ENCODE data around the gene GATAD2A. TPM values are rescaled to one million over a fixed set of nuclear protein-coding genes. Genes with fewer than 3 reads are reported as not detected.

Gene GATAD2A
- total and polyA plus RNA-seq, 2 of the 13 experiments (the other 11 are each of a cell fraction or from before 2014, with no cell fraction given) = 16.8 to 28.6 TPM

- peak overlapping the region; percentile 85 for H3K4me2 ChIP-seq (ENCODE audit: low read depth, low read length)
- BruUV-seq (replicated peaks) = no TSS peak
- peak overlapping the region; percentile 54 for H3K27ac ChIP-seq (ENCODE audit: extremely low read length, insufficient read depth, low read length)
- WGBS (ENCODE audit: low lambda C conversion rate) = 16% methylated on average over 16 of the region's 18 CpGs
- H3K9ac ChIP-seq (ENCODE audit: insufficient read depth, low read depth, low read length) = peak overlapping the region; percentile 45; the same call in 1 of the 2 replicates
- peak; percentile 92 for DNase-seq (ENCODE audit: low spot score)
- H3K36me3 ChIP-seq (replicated peaks in 1 of 2; ENCODE audit: control insufficient read depth in 1 of 2, insufficient read depth in 2 of 2, low read length in 2 of 2) = no peaks in the 10 kb centered on the region
- ATAC-seq = peak; percentile 89
- peak overlapping the region; percentile 34 to 67 (median 50) for H3K4me3 ChIP-seq (replicated peaks in 1 of 3; ENCODE audit: insufficient read depth in 1 of 3, low read depth in 2 of 3, low read length in 3 of 3)
- no peaks in the 10 kb centered on the region for H3K27me3 ChIP-seq (ENCODE audit: control insufficient read depth in 1 of 2, insufficient read depth in 2 of 2, low read length in 2 of 2)
- H2AFZ ChIP-seq (ENCODE audit: low read length) = peak overlapping the region; percentile 91
- H3K9me3 ChIP-seq (ENCODE audit: low read length) = no peaks in the 10 kb centered on the region
- in situ Hi-C loops (cut with HindIII; ENCODE audit: extremely low pct_ligation_motif_present, low pct_unique_long_range_greater_than_20kb) = loop anchor here (5.0 kb wide), 1 partner anchor 126 kb away; no protein-coding TSS in a partner anchor
- FAIRE-seq = peak; percentile 97
- ChIA-PET CTCF (ENCODE audit: low intra/inter-chr PET ratio, low total read pairs) (interaction anchor here (1.6 to 2.8 kb wide), 2 partner anchors 40 to 123 kb away, joined by 12 to 33 read pairs; partner anchors contain the start of gene GATAD2A), POLR2A (interaction anchor here (1.0 to 3.2 kb wide), 4 partner anchors 11 to 124 kb away, joined by 3 to 15 read pairs (median 8); partner anchors contain the start of gene GATAD2A)
- H3K4me1 ChIP-seq (ENCODE audit: insufficient read depth, low read length) = peaks cover 51% of the 10 kb centered on the region
- no peaks in the 10 kb centered on the region for H3K79me2 ChIP-seq (ENCODE audit: insufficient read depth, low read length)
- intact Hi-C loops (cut with micrococcal nuclease; ENCODE audit: unreplicated experiment) = loop anchor here (1.0 kb wide), 3 partner anchors 19 to 124 kb away; no protein-coding TSS in a partner anchor
- H4K20me1 ChIP-seq (ENCODE audit: insufficient read depth, low read length) = no peaks in the 10 kb centered on the region
- peak; percentile 80 for TF ChIP-seq MIER3 (CRISPR knock-in tag; IDR thresholded peaks at IDR 0.05; ENCODE audit: borderline replicate concordance)
- TF ChIP-seq POLR2AphosphoS2 (IDR thresholded peaks at IDR 0.05; ENCODE audit: low read depth, low read length) = no peak
- peak; percentile 64; the same call in 1 of the 2 replicates for TF ChIP-seq ZNF264 (CRISPR knock-in tag; IDR thresholded peaks at IDR 0.05)
- peak; percentile 56; the same call in 1 of the 2 replicates for TF ChIP-seq HMG20B (CRISPR knock-in tag; conservative IDR thresholded peaks at IDR 0.05)
- no peak for TF ChIP-seq ZBTB14 (CRISPR knock-in tag; IDR thresholded peaks at IDR 0.05)
- TF ChIP-seq HDAC2 (CRISPR knock-in tag; IDR thresholded peaks at IDR 0.05) = peak; percentile 91
- TF ChIP-seq RBM22 (optimal IDR thresholded peaks at IDR 0.05; ENCODE audit: low read length) = no peak
- no peak for TF ChIP-seq NFIC (IDR thresholded peaks at IDR 0.05; ENCODE audit: low read length)
- no peak; the same call in 1 of the 2 replicates for TF ChIP-seq ZNF761 (CRISPR knock-in tag; conservative IDR thresholded peaks at IDR 0.05)
- TF ChIP-seq DMTF1 (CRISPR knock-in tag; IDR thresholded peaks at IDR 0.05) = no peak
- peak; percentile 55; the same call in 1 of the 2 replicates for TF ChIP-seq ZNF547 (CRISPR knock-in tag; IDR thresholded peaks at IDR 0.05)
- TF ChIP-seq ZNF792 (CRISPR knock-in tag; IDR thresholded peaks at IDR 0.05) = peak; percentile 66; the same call in 1 of the 2 replicates
- TF ChIP-seq CREB1 (IDR thresholded peaks at IDR 0.05) = no peak
- TF ChIP-seq CREB1 (CRISPR knock-in tag; IDR thresholded peaks at IDR 0.05) = peak; percentile 55; the same call in 1 of the 2 replicates
- TF ChIP-seq PAWR (CRISPR knock-in tag; IDR thresholded peaks at IDR 0.05; ENCODE audit: borderline replicate concordance) = no peak
- TF ChIP-seq AHR (CRISPR knock-in tag; IDR thresholded peaks at IDR 0.05) = no peak
- TF ChIP-seq NR2F6 (IDR thresholded peaks at IDR 0.05) = peak; percentile 34; the same call in 1 of the 2 replicates
- peak; percentile 54; the same call in 1 of the 2 replicates for TF ChIP-seq NR2F6 (CRISPR knock-in tag; IDR thresholded peaks at IDR 0.05)
- no peak for TF ChIP-seq ZNF282 (IDR thresholded peaks at IDR 0.05; ENCODE audit: partially characterized antibody)
Measured at GRCh38 chr19:19366434-19367396, 38.8 kb upstream of the GATAD2A start.
